Activated CD4-positive, alpha-beta T cell treated with anti-CD3 and anti-CD28 coated beads for 4 hours (primary cell): ENCODE data around the gene DBI.
"Not testable (repeated sequence)": the region's sequence is repeated elsewhere in the genome, so short reads cannot be mapped to it uniquely, and the experiment has no call there.

Source experiments
- DNase-seq, 2 donors: peaks; one replicate each; pipeline ENCODE4 v3.0.0-alpha.2; 2020

DBI gene

GRCh38 chr2:119402645-119403560 lies 36.1 kb downstream of the DBI start:
- no peak for DNase-seq

DNA sequence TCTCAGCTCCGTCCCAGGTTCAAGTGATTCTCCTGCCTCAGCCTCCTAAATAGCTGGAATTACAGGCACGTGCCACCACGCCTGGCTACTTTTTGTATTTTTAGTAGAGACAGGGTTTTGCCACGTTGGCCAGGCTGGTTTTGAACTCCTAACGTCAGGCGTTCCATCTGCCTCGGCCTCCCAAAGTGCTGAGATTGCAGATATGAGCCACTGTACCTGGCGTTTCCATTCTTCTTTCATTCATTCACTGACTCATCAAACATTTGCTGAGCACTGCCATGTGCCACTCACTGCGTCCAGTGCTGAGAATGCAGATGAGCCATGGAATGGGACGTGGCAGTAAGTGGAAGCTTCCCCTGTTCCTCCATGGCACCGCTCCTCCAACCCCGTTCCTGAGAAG lies 36.8 kb downstream of the DBI start:
- not testable (repeated sequence) for DNase-seq

- DNase-seq: no peak
Observed at GRCh38 chr2:119405151-119405550, 38.4 kb downstream of the DBI start.

DNA sequence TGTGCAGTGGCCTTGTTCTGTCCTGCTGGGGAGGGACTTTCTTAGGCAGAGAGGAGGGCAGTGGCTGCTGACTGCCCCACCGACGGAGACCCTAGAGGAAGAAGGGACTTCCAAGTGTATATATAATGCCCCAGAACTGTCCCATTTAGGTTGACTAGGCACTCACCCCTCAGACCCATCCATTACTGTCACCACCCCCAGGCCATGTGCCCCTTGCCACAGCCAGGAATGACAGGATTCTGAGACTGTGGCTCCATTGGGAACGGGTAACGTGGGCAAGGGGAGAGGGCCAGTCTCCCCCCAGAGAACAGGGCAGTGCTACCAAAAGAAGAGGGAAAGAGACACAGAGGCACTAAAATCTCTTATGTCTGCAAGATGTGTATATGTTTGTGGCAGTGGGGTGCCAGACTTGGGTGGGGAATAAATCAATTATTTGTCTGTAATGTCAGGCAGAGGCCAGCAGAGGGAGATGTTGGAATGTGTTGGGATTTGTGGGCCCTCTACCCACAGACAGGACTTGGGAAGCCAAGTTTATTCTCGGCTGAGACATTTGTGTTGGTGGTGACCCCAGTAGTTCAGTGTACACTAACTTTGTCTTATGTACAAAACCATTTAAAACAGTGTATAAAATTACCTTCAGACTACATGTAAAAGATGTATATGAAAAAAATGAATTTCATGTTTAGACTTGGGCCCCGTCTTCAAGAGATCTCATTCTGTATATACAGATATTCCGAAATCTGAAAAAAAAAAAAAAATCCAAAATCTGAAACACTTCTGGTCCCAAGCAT lies 40.8 kb downstream of the DBI start:
- DNase-seq: peak; percentile 12 to 20

DNA sequence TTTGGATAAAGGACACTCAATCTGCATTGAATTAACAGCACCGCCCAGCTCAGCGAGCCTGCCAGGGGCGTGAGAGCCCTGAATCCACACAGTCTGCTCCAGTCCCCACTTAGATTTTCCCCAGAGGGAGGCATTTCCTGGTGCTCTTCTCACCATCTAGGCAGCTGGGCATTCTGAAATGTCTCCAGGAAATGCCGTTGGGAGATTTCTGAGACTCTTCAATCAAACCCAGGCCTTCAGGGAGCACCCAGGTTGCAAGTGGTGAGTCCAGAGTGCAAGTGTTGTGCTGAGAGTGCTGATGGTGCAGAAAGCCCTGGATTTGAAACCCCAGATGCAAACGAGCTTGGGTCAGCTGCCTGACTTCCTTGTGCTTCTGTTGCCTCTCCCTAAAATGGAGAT lies 41.4 kb downstream of the DBI start:
- DNase-seq: no peak

DNA sequence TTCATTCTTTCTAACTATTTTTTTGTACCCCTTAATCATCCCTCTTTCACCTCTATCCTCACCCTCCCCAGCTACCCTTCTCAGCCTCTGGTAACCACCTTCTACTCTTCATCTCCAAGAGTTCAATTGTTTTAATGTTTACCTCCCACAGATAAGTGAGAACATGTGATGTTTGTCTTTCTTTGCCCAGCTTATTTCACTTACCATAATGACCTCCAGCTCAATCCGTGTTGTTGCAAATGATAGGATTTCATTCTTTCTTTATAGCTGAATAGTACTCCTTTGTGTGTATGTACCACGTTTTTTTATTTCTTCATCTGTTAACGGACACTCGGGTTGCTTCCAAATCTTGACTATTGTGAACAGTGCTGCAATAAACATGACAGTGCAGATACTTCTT lies 42.7 kb downstream of the DBI start:
- no peak for DNase-seq

DNA sequence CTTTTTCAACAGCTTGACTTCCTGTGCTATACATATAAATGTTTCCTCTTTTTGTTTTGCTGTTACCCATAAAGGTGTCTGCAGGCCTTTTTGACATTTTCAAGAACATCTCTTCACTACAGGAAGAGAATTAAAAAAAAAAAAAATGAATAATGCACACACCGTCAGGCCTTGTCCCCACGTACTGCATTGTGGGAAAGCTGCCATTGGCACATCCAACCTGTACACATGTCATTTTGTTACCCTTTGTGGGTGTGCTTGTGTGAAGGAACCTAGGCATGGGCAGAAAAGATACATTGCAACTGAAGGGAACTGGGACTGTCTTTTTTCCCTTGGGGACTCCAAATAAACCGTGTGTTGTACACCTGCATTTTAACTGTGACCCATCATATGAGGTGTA lies 48.1 kb downstream of the DBI start:
- DNase-seq: no peak

DNA sequence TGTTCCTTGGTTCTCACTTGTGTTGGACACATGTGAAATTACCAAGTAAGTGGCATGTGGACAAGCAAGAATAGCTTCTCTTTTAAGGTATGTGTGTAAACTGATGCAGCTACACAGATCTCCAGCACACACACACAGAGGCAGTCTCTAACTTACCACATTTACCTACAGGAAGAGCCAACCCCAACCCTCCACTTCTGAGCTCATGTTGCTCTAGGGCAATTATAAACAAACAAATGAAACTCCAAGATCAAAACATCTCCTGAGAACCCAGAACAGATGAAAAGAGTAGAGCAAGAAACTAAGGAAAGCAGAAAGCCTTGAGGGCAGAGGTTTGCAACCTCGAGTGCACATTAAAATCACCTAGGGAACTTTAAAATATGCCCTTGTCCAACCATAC lies 48.9 kb downstream of the DBI start:
- no peak for DNase-seq

DNA sequence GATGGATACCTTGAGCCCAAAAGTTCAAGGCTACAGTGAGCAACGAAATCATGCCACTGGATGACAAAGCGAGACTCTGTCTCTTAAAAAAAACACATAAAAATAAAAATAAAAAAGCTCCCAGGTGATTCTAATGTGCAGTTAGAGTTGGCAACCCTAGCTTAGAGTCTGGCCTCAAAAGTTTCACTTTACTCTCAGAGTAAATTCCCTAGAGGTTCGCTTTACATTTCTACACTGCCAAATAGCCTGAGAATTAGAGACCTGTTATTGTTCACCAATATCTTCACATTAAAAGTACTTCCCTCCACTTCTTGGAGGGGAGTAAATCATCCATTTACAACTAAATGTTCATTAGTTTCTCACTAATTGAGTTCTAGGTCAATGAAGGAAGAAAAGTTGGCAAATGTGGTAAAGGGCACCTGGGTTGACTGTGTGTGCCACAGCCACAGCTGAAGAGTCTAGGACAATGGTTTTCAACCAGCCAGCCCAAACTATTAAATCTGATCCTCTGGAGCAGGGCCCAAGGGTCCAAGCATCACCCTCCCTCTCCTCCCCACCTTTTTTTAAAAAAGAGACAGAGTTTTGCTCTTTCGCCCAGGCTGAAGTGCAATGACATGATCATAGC lies 49.6 kb downstream of the DBI start:
- no peak for DNase-seq

GRCh38 chr2:119417908-119418307 lies 51.1 kb downstream of the DBI start:
- DNase-seq: no peak

DNA sequence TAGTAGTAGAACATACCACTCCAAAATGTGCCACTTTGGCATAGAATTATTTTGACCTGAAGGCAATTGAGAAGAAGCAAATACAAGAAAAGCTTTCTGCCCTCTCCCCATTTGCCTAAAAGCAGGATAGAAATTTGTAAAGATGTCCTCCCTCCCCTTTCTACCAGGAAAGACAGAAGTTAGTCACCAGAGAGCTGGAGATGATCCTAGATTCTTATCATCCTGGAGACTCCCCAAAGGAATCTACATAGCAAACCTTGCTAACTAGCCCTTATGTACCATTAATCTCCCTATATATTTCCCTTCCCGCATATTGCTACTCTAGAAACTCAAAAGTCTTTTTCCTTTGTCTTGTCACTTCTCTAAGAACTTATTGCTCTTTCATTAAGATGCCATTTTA lies 52.3 kb downstream of the DBI start:
- no peak for DNase-seq

GRCh38 chr2:119419803-119420508 lies 53.2 kb downstream of the DBI start:
- no peak for DNase-seq

GRCh38 chr2:119421304-119421703 lies 54.5 kb downstream of the DBI start:
- no peak for DNase-seq

DNA sequence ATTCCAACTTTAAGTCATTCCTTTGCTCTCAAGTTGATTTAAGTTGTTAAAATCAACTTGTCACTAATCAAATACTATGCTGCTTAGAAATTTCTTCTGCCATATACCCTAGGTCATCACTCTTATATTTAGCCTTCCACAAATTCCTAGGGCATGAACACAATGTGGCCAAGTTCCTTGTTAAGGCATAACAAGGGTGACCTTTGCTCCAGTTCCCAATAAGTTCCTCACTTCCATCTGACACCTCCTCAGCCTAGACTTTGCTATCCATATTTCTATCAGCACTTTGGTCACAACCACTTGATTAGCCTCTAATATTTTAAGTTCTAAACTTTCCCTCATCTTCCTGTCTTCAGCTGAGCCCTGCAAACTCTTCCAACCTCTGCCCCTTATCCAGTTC lies 55.0 kb downstream of the DBI start:
- DNase-seq: no peak
